ENCODE data around the gene IMPA2.

Gene IMPA2

GRCh38 chr18:12009581-12010140 lies 28.4 kb downstream of the IMPA2 start:
- DNase-seq: no peak

GRCh38 chr18:12010187-12010802 lies 29.0 kb downstream of the IMPA2 start:
- no peak for DNase-seq

DNA sequence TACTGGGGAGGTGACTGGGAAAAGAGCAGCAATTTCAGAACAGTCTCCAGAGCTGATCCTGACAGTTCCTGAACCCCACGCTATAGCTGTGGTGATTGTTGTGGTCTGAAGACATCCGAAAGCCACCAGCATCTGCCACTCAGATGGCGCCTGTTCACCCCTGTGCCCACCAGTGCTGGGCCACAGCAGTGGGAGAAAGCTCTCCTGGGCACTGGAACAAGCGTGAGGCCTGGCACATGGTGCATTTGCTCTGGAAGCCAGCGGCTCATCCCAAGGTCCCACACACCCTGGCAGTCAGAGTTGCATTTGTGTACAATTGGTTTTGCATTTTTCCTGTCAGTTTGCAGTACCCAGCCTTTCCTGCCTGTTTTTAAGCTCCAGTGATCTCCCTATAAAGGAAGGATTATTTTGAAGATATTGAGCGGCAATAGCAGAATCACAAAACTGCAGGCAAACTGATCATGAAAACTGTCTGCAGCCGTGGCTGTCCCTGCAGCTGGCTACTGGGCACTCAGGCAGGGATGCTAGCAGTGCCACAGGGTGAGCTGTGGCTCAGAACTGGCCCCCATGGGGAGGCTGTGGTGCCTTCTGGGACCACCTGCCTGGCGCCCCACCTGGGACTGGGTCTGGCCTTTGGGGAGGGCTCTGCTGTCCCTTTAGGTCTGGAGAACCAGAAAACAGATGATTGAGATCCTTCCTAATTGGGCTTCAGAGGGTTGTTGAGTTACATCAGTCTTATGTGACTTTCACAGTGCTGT lies 30.1 kb downstream of the IMPA2 start:
- DNase-seq: no peak

DNA sequence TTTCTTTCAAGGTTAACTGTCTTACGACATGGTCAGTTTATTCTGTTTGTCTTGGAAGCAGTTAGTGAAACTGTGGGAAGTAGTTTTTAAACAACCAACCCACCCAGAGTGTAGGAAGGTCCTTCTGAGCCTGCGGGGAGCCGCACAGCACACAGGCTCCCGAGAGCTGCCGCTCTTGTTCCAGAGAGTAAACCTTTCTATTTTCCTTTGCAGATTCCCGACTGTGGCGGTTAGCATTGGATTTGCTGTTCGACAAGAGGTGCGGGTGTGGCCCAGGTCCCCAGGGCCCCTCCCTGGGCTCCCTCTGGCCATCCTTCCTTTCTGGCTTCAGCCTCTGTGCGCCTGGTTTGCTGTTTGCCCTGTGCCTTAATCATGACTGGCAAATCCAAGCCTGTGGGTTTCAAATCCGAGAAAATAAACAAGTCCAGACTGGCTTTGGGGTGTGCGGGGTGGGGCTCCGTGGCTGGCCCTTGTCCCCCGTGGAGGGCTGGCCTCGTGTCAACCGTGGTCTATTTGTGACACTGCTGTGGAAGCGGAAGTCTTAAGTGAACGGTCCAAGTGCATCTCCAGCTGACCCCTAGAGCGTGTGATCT lies 30.7 kb downstream of the IMPA2 start:
- DNase-seq: no peak

DNA sequence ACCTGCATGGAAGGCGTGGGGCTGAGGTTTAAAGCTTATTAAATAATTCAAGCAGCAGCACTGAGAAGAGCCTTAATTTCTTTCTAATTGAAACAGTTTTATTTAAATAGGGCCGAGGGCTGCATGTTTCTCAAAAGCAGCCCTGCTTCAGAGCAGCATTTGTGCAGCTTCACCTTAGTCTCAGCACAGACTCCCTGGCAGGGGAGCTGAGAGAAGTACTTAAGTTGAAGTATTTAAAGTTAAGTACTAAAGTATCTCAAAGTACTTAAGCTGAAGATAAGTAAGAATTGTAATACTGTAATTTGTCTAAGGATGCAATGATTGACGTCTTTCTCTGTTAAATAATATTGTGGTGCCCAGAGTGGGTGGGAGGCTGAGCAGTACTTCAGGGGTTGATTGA lies 31.4 kb downstream of the IMPA2 start:
- no peak for DNase-seq

DNA sequence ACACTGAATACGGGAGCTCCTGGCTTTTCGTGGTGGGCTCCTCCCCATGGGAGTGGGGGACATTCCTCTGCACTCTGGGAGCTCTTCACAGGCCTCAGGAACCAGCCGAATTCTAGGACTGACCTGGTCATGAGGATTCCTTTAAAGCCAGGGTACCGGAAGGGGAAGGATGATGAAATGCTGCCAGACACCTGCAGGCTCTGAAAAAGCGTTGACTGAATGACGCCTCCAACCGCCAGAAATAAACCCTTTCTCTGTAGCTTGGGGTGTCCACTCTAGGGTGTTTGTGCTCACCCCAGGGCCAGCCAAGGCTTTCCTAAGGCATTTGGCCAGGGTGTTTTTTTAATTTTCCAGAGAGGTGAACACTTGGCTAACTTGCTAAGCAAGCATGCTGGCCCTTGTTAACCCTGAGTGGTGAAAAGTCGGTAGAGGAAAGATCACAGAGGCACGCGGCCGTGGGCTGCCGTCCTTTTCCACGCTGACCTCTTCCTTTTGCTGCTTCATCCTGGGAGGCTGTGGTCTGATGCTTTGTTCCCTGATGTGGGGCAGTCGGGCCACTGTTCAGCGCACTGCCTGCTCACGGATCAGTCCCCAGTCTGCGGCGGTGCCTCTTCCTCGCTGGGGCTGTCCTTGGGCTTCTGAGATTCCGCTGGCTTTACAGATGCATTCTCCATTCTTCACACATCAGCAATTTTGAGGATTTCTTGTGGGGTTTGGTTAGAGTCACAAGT lies 32.0 kb downstream of the IMPA2 start:
- DNase-seq: no peak

GRCh38 chr18:12014086-12014485 lies 32.8 kb downstream of the IMPA2 start:
- DNase-seq: no peak

GRCh38 chr18:12014521-12015415 lies 33.5 kb downstream of the IMPA2 start:
- DNase-seq: no peak

DNA sequence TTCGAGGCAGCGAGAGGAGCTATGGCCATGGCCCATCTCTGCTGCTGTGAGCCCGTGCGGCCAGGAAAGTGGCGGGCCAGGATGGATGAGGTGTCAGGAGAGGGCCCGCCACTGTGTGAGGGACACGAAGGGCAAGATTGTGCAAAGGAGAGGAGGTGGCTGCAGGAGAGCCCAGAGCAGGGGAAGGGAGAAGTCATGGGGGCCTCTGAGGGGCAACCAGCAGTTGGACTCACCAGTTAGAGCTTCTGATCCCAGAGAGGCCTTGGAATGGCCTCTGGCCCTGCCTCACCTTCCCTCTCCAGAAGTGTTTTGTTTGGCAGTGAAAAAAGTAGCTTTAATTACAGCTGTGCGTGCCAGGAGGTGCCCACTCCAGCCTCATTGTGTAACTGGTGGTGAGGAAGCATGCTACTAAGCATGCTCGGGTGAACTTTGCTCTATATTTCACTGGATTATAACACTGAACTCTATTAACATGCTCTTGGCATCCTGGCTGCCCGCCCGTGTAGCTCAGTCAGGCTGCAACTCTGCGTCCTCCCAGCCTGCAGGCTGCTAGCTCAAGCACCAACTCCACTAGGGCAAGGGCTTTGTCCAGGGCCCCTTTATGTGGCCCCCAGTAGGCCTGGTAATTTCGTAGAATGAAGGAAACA lies 34.2 kb downstream of the IMPA2 start:
- DNase-seq: no peak

DNA sequence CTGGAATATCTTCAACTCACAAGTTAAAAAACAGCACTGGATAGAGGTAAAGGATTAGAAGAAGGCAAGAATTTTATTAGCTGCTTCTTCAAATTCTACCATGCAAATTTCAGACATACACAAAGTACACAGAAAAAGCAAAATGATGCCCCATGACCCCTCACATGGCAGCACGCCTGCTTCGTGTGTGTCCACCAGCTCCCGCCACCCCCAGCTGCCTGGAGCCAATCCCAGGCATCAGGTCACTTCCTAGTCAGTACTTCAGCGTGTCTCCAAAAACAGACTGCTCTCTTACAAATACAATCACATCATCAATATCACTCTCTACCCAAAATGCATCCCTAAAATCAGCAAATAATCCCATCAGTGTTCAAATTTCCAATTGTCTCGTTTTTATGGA lies 35.8 kb downstream of the IMPA2 start:
- no peak for DNase-seq

GRCh38 chr18:12018861-12019260 lies 37.6 kb downstream of the IMPA2 start:
- no peak for DNase-seq

DNA sequence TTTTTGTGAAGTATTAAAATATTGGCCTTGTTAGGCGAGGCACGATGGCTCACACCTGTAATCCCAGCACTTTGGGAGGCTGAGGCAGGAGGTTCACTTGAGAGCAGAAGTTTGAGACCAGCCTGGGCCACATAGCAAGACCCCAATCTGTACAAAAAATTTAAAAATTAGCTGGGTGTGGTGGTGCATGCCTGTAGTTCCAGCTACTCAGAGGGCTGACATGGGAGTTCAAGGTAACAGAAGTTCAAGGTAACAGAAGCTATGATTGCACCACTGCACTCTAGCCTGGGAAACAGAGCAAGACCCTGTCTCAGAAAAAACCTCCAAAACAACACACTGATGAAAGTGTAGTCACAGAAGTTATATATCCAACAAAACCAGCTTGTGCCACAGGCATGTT lies 39.8 kb downstream of the IMPA2 start:
- no peak for DNase-seq

DNA sequence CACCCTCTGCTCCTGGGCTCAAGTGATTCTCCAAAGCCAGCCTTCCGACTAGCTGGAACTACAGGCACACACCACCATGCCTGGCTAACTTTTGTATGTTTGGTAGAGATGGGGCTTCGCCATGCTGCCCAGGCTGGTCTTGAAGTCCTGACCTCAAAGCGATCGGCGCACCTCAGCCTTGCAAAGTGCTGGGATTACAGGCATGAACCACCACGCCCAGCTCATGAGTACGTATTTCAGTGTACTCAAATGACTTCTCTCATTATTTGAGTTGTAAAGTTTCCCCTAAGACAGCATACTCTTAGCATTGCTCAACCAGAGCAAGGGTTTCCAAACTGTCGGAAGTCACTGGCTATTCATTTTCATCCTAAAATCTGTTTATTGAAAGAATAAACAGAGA lies 40.3 kb downstream of the IMPA2 start:
- DNase-seq: no peak

DNA sequence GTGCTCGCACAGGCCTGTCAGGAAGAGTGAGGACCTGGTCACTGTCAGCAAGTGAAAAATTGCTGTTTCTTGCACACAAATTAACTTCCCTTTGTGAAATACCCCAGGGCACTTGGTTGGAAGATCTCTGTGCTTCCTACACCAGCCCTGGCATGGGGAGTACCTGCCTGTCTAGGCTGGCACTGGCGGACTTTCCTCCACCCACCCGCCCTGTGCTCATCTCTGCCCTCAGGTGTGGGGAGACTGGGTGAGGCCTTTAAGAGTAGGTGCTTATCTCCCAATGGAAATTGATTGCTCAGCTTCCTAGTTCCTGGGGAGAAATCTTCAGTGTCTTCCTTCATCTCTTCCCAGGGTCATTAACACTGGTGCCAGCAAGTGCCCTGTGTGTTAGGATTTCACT lies 42.1 kb downstream of the IMPA2 start:
- no peak for DNase-seq

DNA sequence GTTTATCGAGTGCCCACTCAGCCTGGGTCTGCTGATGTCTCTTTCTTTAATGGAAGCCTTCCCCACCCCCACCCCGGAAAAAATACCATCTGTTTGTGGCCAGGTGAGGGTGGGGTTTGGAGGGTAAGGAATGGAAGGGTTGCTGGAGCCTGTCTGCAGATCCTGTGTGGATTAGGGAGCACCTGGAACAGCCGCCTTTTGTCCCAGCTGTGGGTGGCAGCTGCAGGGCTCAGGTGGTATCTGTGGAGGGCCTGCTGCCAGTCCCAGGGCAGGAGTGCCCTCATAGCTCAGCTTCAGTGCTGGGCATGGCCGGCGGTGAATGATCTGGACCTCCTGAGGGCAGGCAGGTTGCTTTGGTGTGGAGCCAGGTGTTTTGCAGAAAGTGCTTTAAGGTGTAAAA lies 45.3 kb downstream of the IMPA2 start:
- no peak for DNase-seq

GRCh38 chr18:12027046-12027445 lies 45.7 kb downstream of the IMPA2 start:
- DNase-seq: no peak

DNA sequence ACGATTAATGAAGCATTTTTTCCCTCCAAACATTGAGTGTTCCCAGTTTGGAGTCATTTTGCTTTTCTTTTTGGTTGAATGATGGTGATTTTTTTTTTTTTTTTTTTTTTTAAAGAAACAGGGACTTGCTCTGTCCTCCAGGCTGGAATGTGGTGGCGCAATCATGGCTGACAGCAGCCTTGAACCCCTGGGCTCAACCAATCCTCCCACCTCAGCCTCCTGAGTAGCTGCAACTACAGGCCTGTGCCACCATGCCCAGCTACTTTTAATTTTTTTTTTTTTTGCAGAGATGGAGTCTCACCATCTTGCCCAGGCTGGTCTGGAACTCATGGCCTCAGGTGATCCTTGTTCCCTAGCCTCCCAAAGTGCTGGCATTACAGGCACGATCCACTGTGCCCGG lies 46.2 kb downstream of the IMPA2 start:
- no peak for DNase-seq

- DNase-seq: no peak
Measured at GRCh38 chr18:12028040-12028628, 46.8 kb downstream of the IMPA2 start.

GRCh38 chr18:12028674-12029073 lies 47.4 kb downstream of the IMPA2 start:
- DNase-seq: no peak

- no peak for DNase-seq
Measured at GRCh38 chr18:12029786-12030584, 48.7 kb downstream of the IMPA2 start.

DNA sequence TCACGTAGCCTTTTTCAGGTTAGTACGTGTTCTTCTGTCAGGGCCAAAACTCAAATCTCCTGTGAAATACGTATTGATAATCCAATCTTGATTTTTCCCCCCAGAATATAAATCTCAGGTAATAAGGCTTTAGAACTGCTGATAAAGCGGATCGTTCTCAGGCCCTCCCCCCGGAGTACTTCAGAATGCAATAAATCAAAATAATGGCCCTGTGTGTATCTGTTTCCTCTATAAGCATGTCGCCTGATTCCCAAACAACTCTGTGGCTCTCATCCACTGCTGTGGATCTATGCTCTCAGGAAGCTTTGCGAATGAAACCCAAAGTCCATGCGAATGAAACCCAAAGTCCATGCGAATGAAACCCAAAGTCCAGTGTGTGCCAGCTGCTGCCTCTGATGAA lies 49.4 kb downstream of the IMPA2 start:
- no peak for DNase-seq

Data from stimulated activated naive CD4-positive, alpha-beta T cell treated with Interleukin-2 at 50 U/mL for 16 hours (primary cell).